Tibial nerve (tissue), 4 donors: Measurements from ENCODE around the gene ABI3BP.

Experiments used
- CTCF ChIP-seq, 5 experiments: fragments of 200-600 bp in 3 of 5; fragments of 450-650 bp in 2 of 5; sonication (generic) in 3 of 5; IDR thresholded peaks; one replicate each; pipeline ENCODE4 v1.5.1; 2016 to 2019; ENCODE audit warnings: antibody characterized with exemption in 5 of 5, mild to moderate bottlenecking in 3 of 5, moderate library complexity in 2 of 5
- EP300 ChIP-seq, 2 donors: sonication (generic); formaldehyde crosslinking; IDR thresholded peaks; one replicate each; pipeline ENCODE4 v1.6.1; 2017; ENCODE audit warnings: antibody characterized with exemption in 2 of 2, mild to moderate bottlenecking in 1 of 2
- POLR2A ChIP-seq, 2 donors: fragments of 450-650 bp; IDR thresholded peaks; one replicate each; pipeline ENCODE4 v1.6.1; 2017; ENCODE audit warnings: antibody characterized with exemption in 2 of 2, mild to moderate bottlenecking in 2 of 2, moderate library complexity in 2 of 2

- no peak for TF ChIP-seq CTCF (IDR thresholded peaks at IDR 0.05)
- TF ChIP-seq POLR2A (IDR thresholded peaks at IDR 0.05) = no peak
- no peak for TF ChIP-seq EP300 (IDR thresholded peaks at IDR 0.05)
Measured at GRCh38 chr3:100719136-100719535, 274.1 kb downstream of the ABI3BP start.
